ENCODE measurements around the gene IGF2BP3. TPM values are rescaled to one million over a fixed set of nuclear protein-coding genes. Genes with fewer than 3 reads are reported as not detected.

The IGF2BP3 gene
- total RNA-seq, 2 donors from 2014 or later = 0.24 to 1.2 TPM

- Histone ChIP-seq H3K9ac (ENCODE audit: low read depth in 2 of 2, low read length in 2 of 2) (no peak overlapping the region), H3K4me1 (no peaks in the 10 kb centered on the region), H3K9me3 (no peaks in the 10 kb centered on the region), H3K27me3 (no peaks in the 10 kb centered on the region), H3K36me3 (no peaks in the 10 kb centered on the region), H3K4me3 (no peak overlapping the region), H3K27ac (no peak overlapping the region)
- intact Hi-C loops (cut with DNase I) = no loop called here
- no peak for DNase-seq
- no peak for TF ChIP-seq CTCF (IDR thresholded peaks at IDR 0.05)
These were observed 124.0 kb downstream of the IGF2BP3 start for GRCh38 chr7:23346316-23346715.

- no peaks in the 10 kb centered on the region for H3K36me3 ChIP-seq
These were observed 124.7 kb downstream of the IGF2BP3 start for GRCh38 chr7:23345601-23346000.

GRCh38 chr7:23343806-23344475 is 126.3 kb downstream of the IGF2BP3 start:
- Histone ChIP-seq H3K36me3 (no peaks in the 10 kb centered on the region), H3K4me1 (no peaks in the 10 kb centered on the region), H3K9ac (ENCODE audit: low read depth in 2 of 2, low read length in 2 of 2) (no peak overlapping the region), H3K9me3 (no peaks in the 10 kb centered on the region), H3K27ac (no peak overlapping the region), H3K27me3 (no peaks in the 10 kb centered on the region), H3K4me3 (no peak overlapping the region)
- no peak for DNase-seq
- intact Hi-C loops (cut with DNase I) = no loop called here
- no peak for TF ChIP-seq CTCF (IDR thresholded peaks at IDR 0.05)

More at GRCh38 chr7:23345601-23346000, 124.7 kb downstream of the IGF2BP3 start:
- Histone ChIP-seq H3K4me3 (no peak overlapping the region), H3K27ac (no peak overlapping the region), H3K9ac (ENCODE audit: low read depth in 2 of 2, low read length in 2 of 2) (no peak overlapping the region), H3K27me3 (no peaks in the 10 kb centered on the region), H3K4me1 (no peaks in the 10 kb centered on the region), H3K9me3 (no peaks in the 10 kb centered on the region)
- TF ChIP-seq CTCF (IDR thresholded peaks at IDR 0.05) = no peak
- no peak for DNase-seq
- intact Hi-C loops (cut with DNase I) = no loop called here

- H3K27me3 ChIP-seq = no peaks in the 10 kb centered on the region
- H3K36me3 ChIP-seq = no peaks in the 10 kb centered on the region
- no peak for TF ChIP-seq CTCF (IDR thresholded peaks at IDR 0.05)
- no peaks in the 10 kb centered on the region for H3K4me1 ChIP-seq
- H3K9me3 ChIP-seq = no peaks in the 10 kb centered on the region
- H3K9ac ChIP-seq (ENCODE audit: low read depth in 2 of 2, low read length in 2 of 2) = no peak overlapping the region
- intact Hi-C loops (cut with DNase I) = no loop called here
- DNase-seq = no peak
- no peak overlapping the region for H3K27ac ChIP-seq
- H3K4me3 ChIP-seq = no peak overlapping the region
These were observed 127.2 kb downstream of the IGF2BP3 start for GRCh38 chr7:23343102-23343501.

GRCh38 chr7:23341846-23342598 is 128.3 kb downstream of the IGF2BP3 start:
- DNase-seq = no peak
- Histone ChIP-seq H3K9ac (ENCODE audit: low read depth in 2 of 2, low read length in 2 of 2) (no peak overlapping the region), H3K9me3 (no peaks in the 10 kb centered on the region), H3K36me3 (no peaks in the 10 kb centered on the region), H3K4me3 (no peak overlapping the region), H3K4me1 (no peaks in the 10 kb centered on the region), H3K27me3 (no peaks in the 10 kb centered on the region), H3K27ac (no peak overlapping the region)
- TF ChIP-seq CTCF (IDR thresholded peaks at IDR 0.05) = no peak
- intact Hi-C loops (cut with DNase I) = no loop called here
